ENCODE results near the gene ABLIM1.
A peak's percentile ranks its signal among the peaks of the same experiment; 100 is the strongest.

ABLIM1 gene

DNA sequence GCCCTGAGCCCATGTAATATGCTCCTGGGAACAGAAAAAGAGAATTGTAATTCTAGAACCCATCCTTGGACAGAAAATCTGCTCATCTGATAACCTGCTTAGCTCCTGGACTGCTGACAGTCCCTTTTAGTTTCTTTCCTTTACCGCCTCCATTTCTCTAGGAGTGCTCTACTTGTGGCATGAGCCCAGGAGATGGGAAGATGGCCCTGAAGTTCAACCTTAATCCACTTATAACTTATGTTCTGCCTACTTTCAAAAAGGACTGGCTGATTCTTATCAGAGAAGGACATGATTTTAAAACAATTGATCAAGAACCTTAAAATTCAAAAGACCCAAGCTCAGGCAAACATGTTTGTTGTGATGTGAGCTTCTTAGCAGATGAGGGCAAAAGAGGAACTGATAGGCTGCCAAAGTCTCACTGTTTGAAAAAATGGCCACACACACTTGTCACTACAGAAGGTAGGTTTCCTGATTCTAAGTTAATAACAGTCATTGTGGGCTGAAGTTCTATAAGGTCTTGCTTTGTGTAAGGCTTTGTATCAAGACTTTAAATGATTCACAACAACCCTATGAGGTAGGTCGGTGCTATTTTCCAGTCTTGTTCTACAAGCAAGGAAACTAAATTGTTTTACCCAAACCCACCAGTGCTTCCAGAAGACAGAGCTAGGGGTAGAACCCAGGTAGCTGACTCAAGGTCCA is 159.5 kb downstream of the ABLIM1 start:
- peaks cover 26% of the 10 kb centered on the region for H3K36me3 Mint-ChIP-seq (ENCODE audit: low read depth)
- H3K4me1 Mint-ChIP-seq (ENCODE audit: low read depth): peaks cover 61% of the 10 kb centered on the region
- peak overlapping the region; percentile 88 for H3K27ac Mint-ChIP-seq
- no peaks in the 10 kb centered on the region for H3K27me3 Mint-ChIP-seq (ENCODE audit: low read depth)
- H3K4me3 Mint-ChIP-seq: peak overlapping the region; percentile 38
- no peaks in the 10 kb centered on the region for H3K9me3 Mint-ChIP-seq

DNA sequence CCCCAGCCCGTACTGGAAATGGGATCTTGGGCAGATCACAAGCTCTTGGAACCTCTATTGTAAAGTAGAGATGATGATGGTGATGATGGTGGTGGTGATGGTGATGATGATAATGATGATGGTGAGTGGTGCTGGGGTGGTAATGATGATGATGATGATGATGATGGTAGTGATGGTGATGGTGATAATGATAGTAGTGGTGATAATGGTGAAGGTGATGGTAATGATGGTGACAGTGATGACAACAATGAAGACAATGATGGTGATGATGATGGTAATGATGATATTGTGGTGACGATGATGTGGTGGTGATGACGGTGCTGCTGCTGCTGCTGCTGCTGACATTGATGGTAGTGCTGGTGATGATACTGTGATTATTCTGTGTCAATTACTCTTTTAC is 162.8 kb downstream of the ABLIM1 start:
- H3K36me3 Mint-ChIP-seq (ENCODE audit: low read depth): peaks cover 27% of the 10 kb centered on the region
- no peak overlapping the region for H3K4me3 Mint-ChIP-seq
- H3K27me3 Mint-ChIP-seq (ENCODE audit: low read depth): no peaks in the 10 kb centered on the region
- H3K4me1 Mint-ChIP-seq (ENCODE audit: low read depth): peaks cover 62% of the 10 kb centered on the region
- H3K27ac Mint-ChIP-seq: peak overlapping the region; percentile 7
- H3K9me3 Mint-ChIP-seq: no peaks in the 10 kb centered on the region

- Mint-ChIP-seq H3K4me1 (ENCODE audit: low read depth) (peaks cover 51% of the 10 kb centered on the region), H3K27me3 (ENCODE audit: low read depth) (no peaks in the 10 kb centered on the region), H3K36me3 (ENCODE audit: low read depth) (peaks cover 30% of the 10 kb centered on the region)
These were observed 165.6 kb downstream of the ABLIM1 start for GRCh38 chr10:114492351-114493037.

DNA sequence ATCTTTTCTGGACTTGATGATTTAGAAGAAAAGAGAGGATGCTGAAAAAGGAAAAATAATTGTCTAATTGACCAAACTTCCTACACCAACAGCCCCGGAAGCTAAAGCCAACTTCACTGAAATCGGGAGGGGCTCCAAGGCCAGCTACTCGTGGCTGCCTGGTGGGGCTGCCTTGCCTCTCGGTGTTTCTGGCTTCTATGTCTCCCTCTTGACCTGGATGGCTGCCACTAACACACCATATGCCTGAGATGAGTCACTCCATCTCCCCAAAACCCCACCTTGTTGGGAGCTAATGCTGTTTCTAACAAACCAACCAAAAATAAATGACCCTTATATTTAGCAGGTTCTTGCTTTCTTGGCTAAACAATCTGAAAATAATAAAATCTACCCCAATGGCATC is 166.1 kb downstream of the ABLIM1 start:
- no peak overlapping the region for H3K4me3 Mint-ChIP-seq
- H3K27ac Mint-ChIP-seq: peak overlapping the region; percentile 51
- H3K9me3 Mint-ChIP-seq: no peaks in the 10 kb centered on the region
- peaks cover 52% of the 10 kb centered on the region for H3K4me1 Mint-ChIP-seq (ENCODE audit: low read depth)
- H3K36me3 Mint-ChIP-seq (ENCODE audit: low read depth): peaks cover 33% of the 10 kb centered on the region
- no peaks in the 10 kb centered on the region for H3K27me3 Mint-ChIP-seq (ENCODE audit: low read depth)

More at GRCh38 chr10:114492351-114493037, 165.6 kb downstream of the ABLIM1 start:
- peak overlapping the region; percentile 49 for H3K4me3 Mint-ChIP-seq
- peak overlapping the region; percentile 61 for H3K27ac Mint-ChIP-seq
- H3K9me3 Mint-ChIP-seq: no peaks in the 10 kb centered on the region

DNA sequence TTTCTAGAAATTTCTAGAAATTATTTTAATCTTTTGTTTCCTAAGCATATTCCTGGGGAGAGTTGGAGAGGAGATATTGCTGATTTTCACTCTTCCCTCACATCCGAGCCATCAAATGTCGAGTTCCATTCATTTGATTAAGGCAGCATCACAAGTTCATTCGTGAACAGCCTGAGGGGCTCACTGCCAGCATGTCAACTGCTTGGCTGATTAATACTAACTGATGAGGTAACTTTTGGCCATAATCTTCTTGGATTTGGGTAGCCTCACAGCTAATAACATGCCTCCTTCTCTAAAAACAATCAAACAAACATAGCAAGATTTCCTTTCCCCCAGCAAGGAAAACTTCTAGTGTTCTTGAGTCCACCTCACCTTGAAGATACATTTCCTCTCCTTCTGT is 166.7 kb downstream of the ABLIM1 start:
- Mint-ChIP-seq H3K9me3 (no peaks in the 10 kb centered on the region), H3K4me1 (ENCODE audit: low read depth) (peaks cover 52% of the 10 kb centered on the region), H3K27ac (no peak overlapping the region), H3K36me3 (ENCODE audit: low read depth) (peaks cover 36% of the 10 kb centered on the region), H3K27me3 (ENCODE audit: low read depth) (no peaks in the 10 kb centered on the region), H3K4me3 (no peak overlapping the region)

DNA sequence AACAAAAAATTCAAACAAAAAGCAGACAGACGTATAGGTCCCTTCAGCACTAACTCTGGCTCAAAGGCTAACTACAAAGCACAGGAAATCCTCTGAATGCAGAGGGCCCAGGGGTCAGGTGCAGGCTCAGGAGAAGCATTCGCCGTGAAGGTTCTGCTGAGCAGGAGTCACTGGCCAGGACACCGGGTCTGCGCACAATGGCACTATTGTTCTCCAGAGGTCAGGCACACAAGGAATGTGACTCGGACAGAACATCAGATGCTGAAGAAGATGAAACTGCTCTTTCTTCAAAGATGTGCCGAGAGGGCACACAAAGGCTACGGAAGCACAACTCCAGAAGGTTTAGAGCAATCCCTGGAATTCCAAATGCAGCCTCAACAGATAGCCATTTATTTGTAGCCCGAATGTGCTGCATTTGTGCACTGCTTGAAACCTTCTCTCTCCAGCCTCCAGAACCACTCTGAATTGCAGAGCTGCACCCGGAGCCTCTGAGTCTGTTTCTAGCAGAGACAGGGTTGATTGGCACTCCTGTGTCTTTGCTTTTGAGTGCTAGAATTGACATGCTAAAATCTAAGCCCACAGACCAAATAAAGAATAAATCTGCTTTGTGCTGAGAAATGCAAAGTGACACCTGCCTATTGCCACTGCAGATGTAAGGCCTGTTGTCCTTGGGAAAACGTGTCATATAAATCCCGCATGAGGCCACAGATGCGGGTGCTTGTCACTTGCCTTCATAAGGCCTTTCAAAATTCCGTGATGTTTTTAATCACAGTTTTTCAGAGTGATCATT is 168.4 kb downstream of the ABLIM1 start:
- no peaks in the 10 kb centered on the region for H3K9me3 Mint-ChIP-seq
- H3K36me3 Mint-ChIP-seq (ENCODE audit: low read depth): peaks cover 40% of the 10 kb centered on the region
- H3K4me1 Mint-ChIP-seq (ENCODE audit: low read depth): peaks cover 44% of the 10 kb centered on the region
- H3K27ac Mint-ChIP-seq: no peak overlapping the region
- H3K4me3 Mint-ChIP-seq: no peak overlapping the region
- no peaks in the 10 kb centered on the region for H3K27me3 Mint-ChIP-seq (ENCODE audit: low read depth)

- no peak overlapping the region for H3K4me3 Mint-ChIP-seq
- H3K27ac Mint-ChIP-seq: peak overlapping the region; percentile 34
- no peaks in the 10 kb centered on the region for H3K9me3 Mint-ChIP-seq
- no peaks in the 10 kb centered on the region for H3K27me3 Mint-ChIP-seq (ENCODE audit: low read depth)
- H3K36me3 Mint-ChIP-seq (ENCODE audit: low read depth): peaks cover 47% of the 10 kb centered on the region
- peaks cover 35% of the 10 kb centered on the region for H3K4me1 Mint-ChIP-seq (ENCODE audit: low read depth)
These were observed 170.1 kb downstream of the ABLIM1 start for GRCh38 chr10:114487815-114488536.

DNA sequence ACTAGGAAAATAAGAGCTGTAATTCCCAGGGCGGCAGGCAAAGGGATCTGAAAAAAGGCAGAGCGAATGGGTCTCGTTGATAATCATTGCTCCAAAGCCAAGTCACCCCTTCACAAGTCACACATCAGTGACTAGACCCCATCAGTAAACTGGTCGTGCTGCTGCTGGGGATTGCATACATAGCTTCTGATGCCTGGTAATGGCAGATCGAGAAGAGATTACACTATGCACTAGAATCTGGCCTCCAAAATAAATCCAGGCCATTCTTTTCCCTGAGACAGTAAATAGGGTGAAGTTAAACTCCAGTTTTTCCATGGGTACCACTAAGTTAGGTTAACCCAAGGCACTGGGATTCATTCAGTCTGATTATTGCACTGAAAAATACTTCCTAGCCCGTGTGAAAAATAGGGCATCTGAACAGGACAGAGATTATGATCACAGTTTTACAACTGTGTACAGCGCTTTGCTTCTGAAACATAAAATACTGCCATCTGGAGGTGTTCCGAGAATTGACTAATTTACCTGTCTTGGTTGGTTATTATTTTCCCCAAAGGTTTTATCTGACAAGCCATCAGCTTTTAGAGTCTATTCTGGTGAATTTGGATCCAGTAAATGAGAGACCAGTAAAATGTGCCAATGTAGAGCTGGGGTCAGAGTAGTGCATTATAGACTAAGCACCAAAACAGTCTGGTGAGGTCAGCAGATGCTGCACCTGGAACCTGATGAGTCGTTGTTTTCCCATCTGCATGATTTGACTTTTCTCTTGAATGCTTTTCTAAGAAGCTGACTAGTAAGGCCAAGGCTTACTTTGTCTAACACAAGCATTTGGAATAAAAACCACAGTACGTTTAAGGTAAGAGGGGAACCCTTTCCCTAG is 170.9 kb downstream of the ABLIM1 start:
- H3K36me3 Mint-ChIP-seq (ENCODE audit: low read depth): peaks cover 44% of the 10 kb centered on the region
- no peaks in the 10 kb centered on the region for H3K9me3 Mint-ChIP-seq
- H3K27ac Mint-ChIP-seq: peak overlapping the region; percentile 15
- H3K4me1 Mint-ChIP-seq (ENCODE audit: low read depth): peaks cover 27% of the 10 kb centered on the region
- no peaks in the 10 kb centered on the region for H3K27me3 Mint-ChIP-seq (ENCODE audit: low read depth)
- no peak overlapping the region for H3K4me3 Mint-ChIP-seq

DNA sequence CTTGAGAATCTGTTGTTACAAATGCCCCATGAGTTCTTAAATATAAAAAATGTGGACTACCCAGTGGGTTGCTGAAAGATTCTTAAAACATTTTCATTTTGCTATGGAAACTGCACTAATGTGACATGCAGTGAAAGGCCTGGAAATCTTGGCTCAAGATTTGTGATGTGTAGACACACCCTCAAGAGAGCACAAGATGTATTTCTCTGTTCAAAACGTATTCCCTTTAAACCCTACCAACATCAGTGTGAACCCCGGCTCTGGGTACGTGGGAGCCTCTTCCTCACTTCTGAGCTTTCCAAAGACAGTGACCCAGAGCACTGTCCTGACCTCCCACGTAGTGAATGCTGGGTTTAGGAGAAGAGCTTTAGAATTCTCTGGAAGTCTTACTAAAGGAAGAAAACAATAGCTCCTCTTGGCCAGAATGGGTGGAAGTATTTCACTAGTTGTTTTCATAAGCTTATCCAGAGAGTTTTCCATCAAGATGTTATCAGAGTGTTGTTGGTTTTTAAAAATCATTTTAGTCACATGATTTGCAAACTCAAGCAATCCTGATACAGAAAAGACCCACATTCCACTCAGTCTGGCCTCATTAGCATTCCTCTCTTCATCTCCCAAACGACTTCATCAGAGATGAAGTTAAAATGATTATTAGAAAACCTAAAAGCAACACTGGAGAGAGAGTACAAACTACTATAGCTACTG is 172.2 kb downstream of the ABLIM1 start:
- Mint-ChIP-seq H3K27ac (no peak overlapping the region), H3K36me3 (ENCODE audit: low read depth) (peaks cover 48% of the 10 kb centered on the region), H3K9me3 (no peaks in the 10 kb centered on the region), H3K4me1 (ENCODE audit: low read depth) (peaks cover 26% of the 10 kb centered on the region), H3K4me3 (no peak overlapping the region), H3K27me3 (ENCODE audit: low read depth) (no peaks in the 10 kb centered on the region)

GRCh38 chr10:114483575-114483974 is 174.5 kb downstream of the ABLIM1 start:
- H3K36me3 Mint-ChIP-seq (ENCODE audit: low read depth): peaks cover 49% of the 10 kb centered on the region
- no peak overlapping the region for H3K4me3 Mint-ChIP-seq
- H3K27me3 Mint-ChIP-seq (ENCODE audit: low read depth): no peaks in the 10 kb centered on the region
- no peak overlapping the region for H3K27ac Mint-ChIP-seq
- no peaks in the 10 kb centered on the region for H3K9me3 Mint-ChIP-seq
- H3K4me1 Mint-ChIP-seq (ENCODE audit: low read depth): peaks cover 29% of the 10 kb centered on the region

GRCh38 chr10:114482480-114483304 is 175.4 kb downstream of the ABLIM1 start:
- Mint-ChIP-seq H3K27me3 (ENCODE audit: low read depth) (no peaks in the 10 kb centered on the region), H3K9me3 (no peaks in the 10 kb centered on the region), H3K4me3 (no peak overlapping the region), H3K4me1 (ENCODE audit: low read depth) (peaks cover 23% of the 10 kb centered on the region), H3K36me3 (ENCODE audit: low read depth) (peaks cover 50% of the 10 kb centered on the region), H3K27ac (no peak overlapping the region)

DNA sequence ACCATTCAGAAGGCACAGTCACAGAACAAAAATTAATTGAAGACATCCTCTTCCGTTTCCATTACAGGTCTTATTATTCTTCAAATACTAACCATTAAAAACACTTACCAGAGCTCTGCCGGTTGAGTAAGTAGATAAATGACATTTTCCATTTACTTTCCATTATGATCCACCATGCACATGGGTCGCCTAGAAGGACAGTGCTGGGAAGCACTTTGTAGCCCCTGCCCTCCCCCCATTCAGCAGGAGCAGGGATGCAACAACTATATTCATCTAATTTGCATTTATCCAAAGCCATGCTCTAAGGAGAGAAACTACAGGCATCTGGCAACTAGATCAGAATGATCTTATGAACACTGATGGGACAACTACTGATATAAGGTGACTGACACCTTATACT is 177.0 kb downstream of the ABLIM1 start:
- Mint-ChIP-seq H3K4me1 (ENCODE audit: low read depth) (peaks cover 16% of the 10 kb centered on the region), H3K27ac (no peak overlapping the region), H3K36me3 (ENCODE audit: low read depth) (peaks cover 39% of the 10 kb centered on the region), H3K27me3 (ENCODE audit: low read depth) (no peaks in the 10 kb centered on the region), H3K9me3 (no peaks in the 10 kb centered on the region), H3K4me3 (no peak overlapping the region)
